ENCODE measurements around the gene ATAD3B.

Gene ATAD3B

DNA sequence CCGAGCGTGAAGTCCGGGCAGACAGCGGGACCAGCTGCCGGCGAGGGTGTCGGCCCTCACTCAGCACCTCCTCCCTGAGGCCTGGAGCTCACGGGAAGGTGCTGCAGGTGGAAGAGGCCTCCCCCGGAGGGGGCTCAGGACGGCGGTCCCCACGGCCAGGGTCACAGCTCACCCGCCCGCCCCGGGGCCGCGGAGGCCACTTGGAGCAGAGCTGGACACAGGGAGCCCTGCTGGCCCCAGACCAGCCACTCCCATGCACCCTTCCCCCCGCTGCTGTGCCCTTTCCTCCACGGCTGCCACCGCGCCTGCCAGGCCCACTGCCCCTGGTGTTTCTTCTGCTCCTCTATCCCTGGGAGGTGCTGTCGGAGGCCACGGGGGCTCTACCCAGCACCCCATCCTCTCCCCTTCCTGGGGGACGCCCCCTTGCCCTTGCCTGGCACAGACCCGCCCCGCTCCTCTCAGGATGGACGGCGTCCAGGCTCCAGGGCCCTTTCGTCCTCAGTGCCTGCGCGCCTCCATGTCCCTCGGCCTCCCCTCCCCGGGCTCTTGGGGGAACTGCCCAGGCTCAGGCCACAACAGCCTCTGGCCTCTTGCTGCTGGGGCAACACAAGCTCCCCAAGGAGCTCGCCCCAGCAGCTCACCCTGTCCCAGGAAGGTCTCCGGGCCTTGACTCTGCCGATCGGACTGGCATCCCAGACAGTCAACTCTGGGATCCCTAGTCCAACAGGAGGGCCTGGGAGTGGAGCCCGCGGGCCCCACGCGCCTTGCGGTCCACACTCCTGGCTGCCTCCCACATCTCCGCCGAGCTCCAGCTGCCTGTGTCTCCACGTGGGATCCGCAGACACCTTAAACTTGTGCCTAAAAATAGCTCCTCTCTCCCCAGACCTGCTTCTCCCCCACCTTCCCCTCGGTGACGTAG, 64.7 kb downstream of the ATAD3B start:
- no peak for DNase-seq

DNA sequence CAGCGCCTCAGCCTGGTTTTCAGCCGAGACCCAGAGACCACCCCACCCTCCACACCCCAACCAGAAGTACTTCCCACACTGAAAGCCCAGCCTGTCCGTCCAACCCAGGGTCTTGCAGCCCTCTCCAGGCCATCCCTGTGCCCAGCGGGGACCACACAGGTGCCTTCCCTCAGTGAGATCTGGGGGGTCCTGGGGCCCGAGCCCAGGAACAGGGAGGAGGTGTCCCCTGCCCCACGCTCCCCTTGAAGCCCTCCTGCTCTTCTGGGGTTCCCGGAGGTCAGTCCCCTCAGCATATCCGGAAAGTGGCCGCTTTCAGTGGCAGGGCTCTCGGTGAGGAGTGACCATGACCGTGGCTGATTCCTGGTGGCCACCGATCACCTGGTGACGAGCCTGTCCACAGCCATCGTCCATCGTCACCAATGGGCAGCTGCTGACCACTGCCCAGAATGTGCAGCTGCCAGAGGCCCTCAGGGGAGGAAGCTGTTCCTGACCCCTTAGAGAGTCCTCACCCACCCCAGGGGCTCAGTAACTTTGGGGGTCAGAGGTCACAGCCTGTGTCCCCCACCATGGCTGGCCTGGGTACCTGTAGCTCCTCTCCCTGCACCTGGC, 65.5 kb downstream of the ATAD3B start:
- no peak for DNase-seq

- DNase-seq: no peak
Measured at GRCh38 chr1:1537626-1538250, 66.2 kb downstream of the ATAD3B start.

DNA sequence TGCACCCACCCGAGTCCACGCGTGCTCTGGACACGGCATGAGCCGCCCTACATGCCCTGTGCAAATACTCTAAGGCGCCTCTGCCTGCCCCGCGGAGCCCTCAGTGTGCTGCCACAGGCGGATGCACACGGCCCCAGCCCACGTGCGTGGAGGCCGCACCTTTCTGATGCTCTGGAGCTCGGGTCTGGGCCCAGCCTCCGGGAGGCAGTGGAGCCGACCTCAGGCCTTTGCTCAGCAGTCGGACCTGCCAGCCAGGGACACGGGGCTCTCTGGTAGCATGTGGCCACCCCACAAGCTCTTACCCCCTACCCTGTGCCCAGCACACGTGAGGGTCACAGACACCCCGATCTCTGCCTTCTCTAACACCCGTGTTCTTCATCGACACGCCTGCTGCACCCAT, 66.8 kb downstream of the ATAD3B start:
- no peak for DNase-seq

DNA sequence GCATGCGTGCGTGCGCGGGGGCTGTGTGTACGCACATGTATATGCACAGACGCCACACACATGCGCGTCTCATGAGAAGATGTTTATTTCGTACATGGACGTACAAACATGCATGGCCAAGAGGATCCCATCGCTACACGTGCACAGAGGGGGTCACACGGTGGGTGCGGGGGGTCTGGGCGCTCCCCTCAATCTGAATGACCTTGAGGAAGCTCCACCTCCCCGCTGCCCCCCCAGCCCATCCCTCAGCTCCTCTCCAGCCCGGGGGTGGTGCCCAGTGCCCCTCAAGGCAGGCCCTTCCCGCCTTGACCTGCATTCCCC, 67.4 kb downstream of the ATAD3B start:
- no peak for DNase-seq

DNA sequence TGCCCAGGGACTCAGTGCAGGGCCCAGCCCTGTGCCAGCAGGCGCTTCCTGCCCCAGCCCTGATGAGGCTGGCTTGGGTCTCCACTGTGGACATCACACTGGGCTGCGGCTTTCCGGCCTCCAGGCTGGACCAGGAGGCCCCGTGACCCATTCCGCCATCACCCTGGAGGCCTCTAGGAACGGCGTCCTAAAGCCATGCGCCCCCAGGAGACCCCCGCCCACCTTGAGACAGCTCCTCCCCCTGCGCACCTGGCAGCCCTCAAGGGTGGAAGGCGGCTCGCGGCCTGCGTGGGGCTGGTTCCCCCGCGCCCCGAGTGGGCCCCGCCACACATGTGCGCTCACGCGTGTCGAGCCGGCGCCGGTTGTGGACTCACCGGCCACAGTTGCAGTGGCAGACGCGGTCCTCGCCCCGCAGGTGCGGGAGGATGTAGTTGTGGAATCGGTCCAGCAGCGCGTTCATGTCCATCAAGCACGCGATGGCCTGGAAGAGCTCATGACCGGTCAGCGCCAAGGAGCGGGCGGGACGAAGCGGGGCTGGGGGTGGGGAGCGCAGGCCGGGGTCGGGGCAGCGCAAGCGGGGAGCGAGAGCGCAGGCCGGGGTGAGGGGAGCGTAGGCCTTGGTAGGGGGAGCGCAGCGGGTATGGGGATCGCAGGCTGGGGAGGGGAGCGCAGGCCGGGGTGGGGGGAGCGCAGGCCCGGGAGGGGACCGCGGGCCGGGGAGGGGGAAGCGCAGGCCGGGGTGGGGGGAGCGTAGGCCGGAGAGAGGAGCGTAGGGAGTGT, 67.9 kb downstream of the ATAD3B start:
- no peak for DNase-seq

DNA sequence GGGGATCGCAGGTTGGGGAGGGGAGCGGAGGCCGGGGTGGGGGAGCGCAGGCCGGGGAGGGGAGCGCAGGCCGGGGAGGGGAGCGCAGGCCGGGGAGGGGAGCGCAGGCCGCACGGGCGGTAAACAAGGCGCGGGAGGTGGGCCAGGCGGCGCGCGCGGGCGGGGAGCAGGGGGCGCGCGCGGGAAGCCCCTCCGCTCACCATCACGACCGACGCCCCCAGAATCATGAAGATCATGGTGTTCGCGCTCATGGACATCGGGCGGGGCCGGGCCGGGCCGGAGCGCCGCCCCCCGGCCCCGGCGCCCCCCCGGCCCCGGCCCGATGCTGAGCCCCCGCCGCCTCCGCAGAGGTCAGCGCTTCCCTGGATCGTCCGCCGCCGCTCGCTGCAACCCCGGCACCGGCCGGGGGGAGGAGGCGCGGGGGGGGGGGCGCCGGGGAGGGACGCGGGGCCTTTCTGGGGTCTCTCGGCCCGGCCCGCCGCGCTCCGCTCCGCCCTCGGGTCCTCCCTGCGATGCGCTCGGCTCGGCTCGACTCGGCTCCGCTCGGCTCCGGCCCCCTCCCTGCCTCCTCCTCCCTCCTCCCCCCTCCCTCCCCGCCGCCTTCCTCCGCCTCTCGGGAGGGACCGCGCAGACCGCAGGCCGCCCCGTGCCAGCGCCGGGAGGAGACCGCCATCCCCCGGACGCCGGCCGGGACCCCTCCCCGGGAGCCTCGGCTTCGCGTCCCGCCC, 68.7 kb downstream of the ATAD3B start, which contains the start of gene TMEM240:
TSS of gene TMEM240 (minus strand) at position 535 of the 728 bp plus-strand sequence. CDS start at position 257, 278 bp downstream.
- peak; percentile 78 for DNase-seq

GRCh38 chr1:1540818-1541628, 69.5 kb downstream of the ATAD3B start:
- no peak for DNase-seq

DNA sequence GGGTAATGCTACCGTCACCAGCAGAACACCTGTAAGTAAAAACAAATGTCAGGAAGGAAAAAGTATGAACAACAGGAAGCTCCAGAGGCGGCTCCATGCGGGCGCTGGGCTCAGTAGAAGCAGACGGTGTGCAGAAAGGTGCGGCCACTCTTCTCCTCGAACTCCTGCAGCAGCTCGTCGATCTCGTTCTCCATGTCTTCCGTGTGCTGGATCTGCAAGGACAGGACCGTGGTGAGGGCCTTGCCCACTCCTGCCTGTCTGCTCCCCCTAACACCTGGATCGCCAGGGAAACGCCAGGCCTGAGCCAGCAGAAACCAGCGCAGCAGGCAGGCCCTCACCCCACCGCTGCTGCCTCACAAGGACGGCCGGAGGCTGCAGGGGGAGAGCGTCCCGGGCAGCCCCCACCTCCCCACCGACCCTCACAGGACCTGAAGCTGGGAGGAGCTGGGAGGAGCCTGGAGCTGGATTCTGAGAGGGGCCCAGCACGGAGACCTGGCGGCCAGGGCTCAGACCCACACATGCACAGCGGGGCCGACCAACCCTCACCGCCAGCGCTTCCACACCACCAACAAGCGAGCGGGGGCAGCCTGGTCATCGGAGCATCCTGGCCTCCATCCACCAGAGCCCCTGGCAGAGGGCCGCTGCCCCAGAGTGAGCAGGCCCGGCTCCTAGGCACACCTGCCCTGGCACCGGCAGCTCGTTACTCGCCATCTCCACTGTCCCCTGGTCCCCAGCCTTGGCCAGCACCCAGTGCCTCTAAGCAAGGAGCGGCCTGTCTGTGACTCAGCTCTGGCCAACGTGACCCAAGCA, 70.6 kb downstream of the ATAD3B start:
- DNase-seq: no peak

- DNase-seq: no peak
Measured at GRCh38 chr1:1542766-1543705, 71.5 kb downstream of the ATAD3B start.

GRCh38 chr1:1543706-1544099, 72.1 kb downstream of the ATAD3B start:
- no peak for DNase-seq

GRCh38 chr1:1544544-1544943, 73.0 kb downstream of the ATAD3B start:
- no peak for DNase-seq

All from activated effector memory CD4-positive, alpha-beta T cell treated with anti-CD3 and anti-CD28 coated beads, Interleukin-2, amount 50 U/mL, for 16 hours (primary cell).